ENCODE results near the gene FER. TPM values are rescaled to one million over a fixed set of nuclear protein-coding genes. Genes with fewer than 3 reads are reported as not detected.
"Not testable (repeated sequence)": the region's sequence is repeated elsewhere in the genome, so short reads cannot be mapped to it uniquely, and the experiment has no call there.

Gene FER
- total RNA-seq, 1 experiment from 2014 or later = 29.3 TPM

- DNase-seq (ENCODE audit: low spot score) = no peak
Observed at GRCh38 chr5:108878756-108879155, 131.1 kb downstream of the FER start.

- DNase-seq (ENCODE audit: low spot score) = no peak
Observed at GRCh38 chr5:108881133-108881532, 133.4 kb downstream of the FER start.

GRCh38 chr5:108884736-108885135, 137.0 kb downstream of the FER start:
- no peak for DNase-seq (ENCODE audit: low spot score)

DNA sequence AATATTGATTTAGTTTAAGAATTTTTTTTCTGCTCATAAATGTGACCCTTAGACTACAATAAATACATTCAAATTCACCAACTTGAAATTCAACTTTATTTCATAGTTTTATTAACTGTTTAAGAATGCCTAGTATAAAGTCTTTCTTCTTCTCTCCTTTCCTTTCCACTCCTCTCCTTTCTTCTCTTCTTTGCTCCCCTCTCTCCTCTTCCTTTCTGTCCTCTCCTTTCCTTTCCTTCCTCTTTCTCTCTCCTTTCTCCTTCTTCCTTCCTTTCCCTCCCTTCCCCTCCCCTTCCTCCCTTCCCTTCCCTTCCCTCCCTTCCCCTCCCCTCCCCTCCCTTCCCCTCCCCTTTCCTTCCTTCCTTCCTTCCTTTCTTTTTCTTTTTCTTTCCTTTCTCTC, 150.6 kb downstream of the FER start:
- DNase-seq (ENCODE audit: low spot score) = no peak

DNA sequence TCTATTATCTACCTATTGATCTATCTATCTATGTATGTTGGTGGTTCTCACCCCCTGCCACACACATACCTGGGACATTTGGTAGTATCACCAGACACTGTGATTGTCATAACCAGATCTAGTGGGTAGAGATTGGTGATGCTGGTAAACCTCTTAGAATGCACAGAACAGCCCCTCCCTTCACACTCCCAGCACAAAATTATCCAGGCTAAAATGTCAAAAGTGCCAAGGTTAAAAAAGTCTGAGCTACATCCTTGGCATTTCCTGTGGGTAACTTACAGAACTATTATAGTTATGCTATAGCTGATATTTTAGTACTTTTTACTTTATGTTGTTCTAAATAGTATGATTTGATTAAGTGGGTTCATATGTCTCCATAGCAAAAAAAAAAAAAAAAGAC, 151.0 kb downstream of the FER start:
- DNase-seq (ENCODE audit: low spot score) = no peak

DNA sequence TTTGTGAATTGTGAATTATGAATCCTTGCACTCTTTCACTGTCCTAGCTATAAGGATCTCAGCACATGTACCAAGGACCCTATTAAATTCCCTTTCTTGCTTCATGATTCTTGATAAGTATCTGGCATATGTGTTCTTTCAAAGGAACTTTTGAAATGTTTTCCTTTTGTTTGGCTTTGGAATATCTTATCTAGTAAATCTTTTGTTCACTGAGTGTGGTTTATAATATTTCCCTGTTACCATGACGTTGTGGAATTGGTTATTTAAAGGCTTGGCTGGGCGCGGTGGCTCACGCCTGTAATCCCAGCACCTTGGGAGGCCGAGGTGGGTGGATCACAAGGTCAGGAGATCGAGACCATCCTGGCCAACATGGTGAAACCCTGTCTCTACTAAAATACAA, 151.5 kb downstream of the FER start:
- DNase-seq (ENCODE audit: low spot score) = not testable (repeated sequence)

GRCh38 chr5:108900668-108901067, 153.0 kb downstream of the FER start:
- peak; percentile 12 for DNase-seq (ENCODE audit: low spot score)

DNA sequence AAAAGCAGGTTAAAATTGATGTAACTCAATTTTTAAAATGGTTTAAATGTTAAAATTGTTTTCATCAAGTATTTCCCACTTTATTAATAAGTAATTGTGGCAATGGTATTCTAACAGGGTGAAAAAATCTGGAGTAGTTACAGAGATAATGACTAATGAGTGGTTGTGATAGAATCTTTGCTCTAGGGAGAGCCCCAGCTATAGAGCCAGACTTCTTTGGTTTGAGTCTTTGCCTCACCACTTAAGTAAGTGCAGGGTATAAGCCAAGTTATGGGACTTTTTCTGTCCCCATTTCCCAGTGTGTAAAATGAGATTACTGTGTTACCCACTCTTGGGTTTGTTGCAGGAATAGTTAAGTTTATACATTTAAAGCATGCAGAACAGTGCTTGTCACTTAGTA, 158.1 kb downstream of the FER start:
- DNase-seq (ENCODE audit: low spot score) = no peak

DNA sequence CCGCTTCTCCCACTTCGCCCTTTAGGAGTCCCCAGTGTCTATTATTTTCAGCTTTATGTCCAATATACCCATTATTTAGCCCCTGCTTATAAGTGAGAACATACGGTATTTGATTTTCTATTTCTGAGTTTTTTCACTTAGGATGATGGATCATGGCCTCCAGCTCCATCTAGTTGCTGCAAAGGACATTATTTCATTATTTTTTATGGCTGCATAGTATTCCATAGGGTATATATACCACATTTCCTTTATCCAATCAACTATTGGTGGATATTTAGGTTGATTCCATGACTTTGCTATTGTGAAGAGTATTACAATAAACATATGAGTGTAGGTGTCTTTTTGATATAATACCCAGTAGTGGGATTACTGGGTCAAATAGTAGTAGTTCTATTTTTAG, 162.9 kb downstream of the FER start:
- no peak for DNase-seq (ENCODE audit: low spot score)

DNA sequence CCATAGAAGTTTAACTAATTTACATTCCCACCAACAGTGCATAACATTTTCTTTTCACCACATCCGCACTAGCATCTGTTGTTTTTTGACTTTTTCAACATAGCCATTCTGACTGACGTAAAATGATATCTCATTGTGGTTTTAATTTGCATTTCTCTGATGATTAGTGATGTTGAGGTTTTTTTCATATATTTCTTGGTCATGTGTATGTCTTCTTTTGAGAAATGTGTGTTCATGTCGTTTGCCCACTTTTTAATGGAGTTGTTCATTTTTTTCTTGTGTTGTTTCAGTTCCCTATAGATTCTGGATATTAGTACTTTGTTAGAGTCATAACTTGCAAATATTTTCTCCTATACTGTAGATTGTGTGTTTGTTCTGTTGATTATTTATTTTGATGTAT, 163.4 kb downstream of the FER start:
- no peak for DNase-seq (ENCODE audit: low spot score)

DNA sequence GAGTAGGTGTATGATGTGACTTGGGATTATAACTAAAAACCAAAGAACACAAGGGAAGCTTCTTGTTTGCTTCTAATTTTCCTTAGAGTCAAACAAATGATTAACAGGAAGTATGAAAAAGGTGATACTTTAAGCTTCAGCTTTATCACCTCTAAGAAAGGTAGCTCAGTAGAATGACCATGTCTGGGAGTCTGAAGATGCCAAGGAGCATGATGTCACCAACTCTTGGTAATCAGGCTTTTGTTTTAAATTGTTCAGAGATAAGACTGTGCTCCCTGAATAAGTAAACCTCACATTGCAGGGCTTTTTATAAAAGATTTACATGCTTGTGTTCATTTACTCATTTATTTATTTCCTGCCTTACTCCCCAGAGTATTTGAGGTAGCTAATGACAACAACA, 169.9 kb downstream of the FER start:
- no peak for DNase-seq (ENCODE audit: low spot score)

GRCh38 chr5:108919591-108920326, 172.1 kb downstream of the FER start:
- no peak for DNase-seq (ENCODE audit: low spot score)

DNA sequence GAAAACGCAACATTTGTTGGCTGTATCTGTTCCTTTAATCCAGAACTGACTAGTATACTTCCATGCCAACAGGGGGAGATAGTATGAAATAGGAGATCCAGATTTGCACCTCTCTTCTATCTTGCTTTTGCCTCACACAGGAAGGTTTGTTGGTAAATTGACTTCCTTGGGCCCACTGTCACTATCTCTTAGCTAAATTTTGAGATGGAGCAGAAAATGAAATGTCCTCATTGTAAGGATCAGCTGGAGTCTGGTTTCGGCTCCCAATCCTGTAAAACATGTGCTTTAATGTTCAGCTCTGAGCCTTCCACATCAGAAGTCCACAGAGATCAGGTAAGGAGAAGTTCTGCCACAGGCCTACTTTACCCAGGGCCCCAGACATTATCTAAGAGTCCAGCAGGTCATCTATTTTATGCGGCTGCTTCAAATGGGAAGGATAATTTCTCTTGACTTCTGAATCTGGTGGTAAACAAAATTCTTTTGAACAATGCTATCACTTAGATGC, 176.8 kb downstream of the FER start:
- peak; percentile 78 for DNase-seq (ENCODE audit: low spot score)

GRCh38 chr5:108925073-108925472, 177.4 kb downstream of the FER start:
- DNase-seq (ENCODE audit: low spot score) = no peak

DNA sequence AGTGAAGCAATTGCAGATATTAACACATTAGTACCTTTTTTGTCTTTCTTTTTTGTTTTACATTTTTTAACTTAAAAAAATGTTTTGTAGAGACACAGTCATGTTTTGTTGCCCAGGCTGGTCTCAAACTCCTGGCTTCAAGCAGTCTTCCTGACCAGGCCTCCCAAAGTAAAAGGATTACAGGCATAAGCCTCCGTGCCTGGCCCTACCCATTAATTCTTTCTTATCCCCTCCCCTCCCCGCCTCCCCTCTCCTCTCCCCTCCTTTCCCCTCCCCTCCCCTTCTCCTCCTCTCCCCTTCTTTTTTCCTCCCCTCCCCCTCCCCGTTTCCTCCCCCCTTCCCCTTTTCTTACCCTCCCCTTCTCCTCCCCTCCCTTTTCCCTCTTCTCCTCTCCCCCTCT, 182.4 kb downstream of the FER start:
- DNase-seq (ENCODE audit: low spot score) = no peak

DNA sequence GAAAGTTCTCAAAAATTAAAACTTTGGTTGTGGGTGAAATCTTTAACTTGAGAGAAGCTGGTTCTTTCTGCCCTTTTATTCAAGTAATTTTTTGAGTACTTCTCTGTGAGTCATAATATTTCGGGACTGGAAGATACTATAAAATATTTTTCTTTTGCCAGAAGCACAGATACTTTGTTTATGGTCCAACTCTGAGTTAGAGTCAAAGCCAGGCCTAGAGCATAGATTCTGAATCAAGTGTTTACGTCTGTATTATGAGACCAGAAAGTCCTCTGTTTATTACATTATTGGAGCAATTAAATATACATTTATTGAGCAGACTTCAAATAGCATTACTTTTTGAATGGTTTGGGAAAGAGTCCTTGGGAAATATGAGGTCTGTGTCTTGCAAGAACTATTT, 187.9 kb downstream of the FER start:
- no peak for DNase-seq (ENCODE audit: low spot score)

- DNase-seq (ENCODE audit: low spot score) = no peak
Observed at GRCh38 chr5:108937221-108937620, 189.5 kb downstream of the FER start.

- no peak for DNase-seq (ENCODE audit: low spot score)
Observed at GRCh38 chr5:108940506-108940905, 192.8 kb downstream of the FER start.

DNA sequence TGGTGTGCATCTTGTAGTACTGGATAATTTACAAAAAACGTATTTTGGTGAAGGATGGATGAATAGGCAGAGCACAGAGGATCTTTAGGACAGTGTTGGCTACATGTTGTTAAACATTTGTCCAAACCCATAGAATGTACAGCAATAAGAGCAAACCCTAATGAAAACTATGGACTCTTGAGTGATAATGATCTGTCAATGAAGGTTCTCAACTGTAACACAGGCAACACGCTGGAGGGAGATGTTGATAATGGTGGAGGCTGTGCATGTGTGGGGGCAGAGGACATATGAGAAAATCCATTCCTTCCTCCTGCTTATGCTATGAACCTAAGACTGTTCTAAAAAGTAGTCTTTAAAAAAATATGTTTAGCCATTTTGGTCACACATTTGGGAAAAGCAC, 194.0 kb downstream of the FER start:
- no peak for DNase-seq (ENCODE audit: low spot score)

- no peak for DNase-seq (ENCODE audit: low spot score)
Observed at GRCh38 chr5:108942701-108943100, 195.0 kb downstream of the FER start.

DNA sequence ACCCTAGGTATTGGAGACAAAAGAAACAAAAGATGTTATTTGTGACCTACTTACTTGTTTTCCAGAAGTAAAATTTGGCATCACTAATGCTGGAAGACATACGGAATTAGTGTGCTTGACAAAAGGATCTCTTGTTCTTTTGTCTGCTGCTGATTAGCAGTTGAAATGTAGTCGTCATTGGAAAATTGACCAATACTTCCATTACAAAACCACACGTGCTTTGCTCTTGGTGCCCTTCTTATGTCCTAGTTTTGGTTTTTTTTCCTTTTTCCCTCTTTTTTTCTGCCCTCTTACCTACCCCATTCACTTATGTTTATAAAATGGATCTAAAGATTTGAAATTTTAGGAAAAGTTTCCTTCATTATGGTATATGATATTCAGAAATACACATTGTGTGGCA, 197.4 kb downstream of the FER start:
- DNase-seq (ENCODE audit: low spot score) = no peak

DNA sequence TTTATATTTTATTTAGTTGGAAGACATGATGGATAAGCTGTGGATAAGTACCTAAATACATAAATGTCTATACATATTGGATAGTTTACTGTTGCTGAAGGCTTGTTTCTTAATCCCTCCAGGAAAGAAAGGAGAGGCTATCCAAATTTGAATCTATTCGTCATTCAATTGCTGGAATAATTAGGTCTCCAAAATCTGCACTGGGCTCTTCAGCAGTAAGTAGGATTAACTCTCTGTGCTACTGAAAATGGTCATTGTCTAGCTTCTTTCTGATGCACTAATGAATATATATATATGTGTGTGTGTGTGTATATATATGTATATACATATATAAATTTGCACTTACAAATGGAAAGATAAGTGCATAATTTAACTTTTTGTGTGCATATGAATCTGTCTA, 198.3 kb downstream of the FER start:
- DNase-seq (ENCODE audit: low spot score) = no peak

DNA sequence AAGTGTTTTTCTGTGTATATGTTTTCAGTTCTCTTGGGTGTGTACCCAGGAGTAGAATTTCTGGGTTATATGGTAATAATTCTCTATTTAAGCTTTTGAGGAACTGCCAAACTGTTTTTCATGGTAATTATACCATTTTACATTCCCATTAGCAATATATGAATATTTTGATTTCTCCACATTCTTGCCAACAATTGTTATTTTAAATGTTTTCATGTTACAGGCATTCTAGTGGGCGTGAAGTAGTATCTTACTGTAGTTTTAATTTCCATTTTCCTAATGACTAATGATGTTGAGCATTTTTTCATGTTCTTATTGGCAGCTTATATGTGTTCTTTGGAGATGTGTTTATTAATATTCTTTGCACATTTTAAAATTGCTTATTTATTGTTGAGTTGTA, 199.5 kb downstream of the FER start:
- DNase-seq (ENCODE audit: low spot score) = no peak

DNA sequence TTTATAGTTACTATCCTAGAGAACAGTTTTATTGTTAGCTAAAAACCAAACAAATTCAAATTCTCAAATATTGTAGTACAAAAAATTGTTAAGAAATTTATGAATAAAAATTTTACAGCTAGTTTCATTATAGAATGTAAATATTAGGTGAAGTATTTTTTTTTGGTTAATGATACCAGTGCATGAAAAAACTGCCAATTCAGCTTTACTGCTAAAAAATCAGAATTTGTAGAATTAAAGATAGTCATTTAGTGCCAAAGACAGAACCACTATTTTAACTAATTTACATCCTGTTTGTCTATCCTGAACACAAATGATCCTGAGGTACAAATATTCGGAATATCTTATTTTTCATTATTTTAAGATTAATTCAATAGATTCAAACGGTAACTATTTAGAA, 202.6 kb downstream of the FER start:
- no peak for DNase-seq (ENCODE audit: low spot score)

Measured in H4 (cell line).